Measurements from ENCODE around the gene PBX3.

GRCh38 chr9:125764198-125764597, 17.0 kb downstream of the PBX3 start:
- TF ChIP-seq CTCF (IDR thresholded peaks at IDR 0.05) (no peak), POLR2A (IDR thresholded peaks at IDR 0.05) (no peak)
